K562 (cell line): ENCODE results near the gene PGAM2. TPM values are rescaled to one million over a fixed set of nuclear protein-coding genes. Genes with fewer than 3 reads are reported as not detected.

Experiments
- ARID1B ChIP-seq: fragments of 450-650 bp; IDR thresholded peaks from 2 replicates; pipeline ENCODE4 v1.6.1; 2016; ENCODE audit warnings: antibody characterized with exemption, mild to moderate bottlenecking, inconsistent platforms
- ARID4B ChIP-seq: sonication (generic); formaldehyde crosslinking; IDR thresholded peaks from 2 replicates; pipeline ENCODE4 v1.8.0; 2022; ENCODE audit warnings: mild to moderate bottlenecking, missing genetic modification reagents
- HBP1 ChIP-seq: fragments of 450-650 bp; formaldehyde crosslinking; IDR thresholded peaks from 2 replicates; pipeline ENCODE4 v1.4.0; 2022; ENCODE audit warnings: missing genetic modification characterization
- MAX ChIP-seq: sonication (generic); formaldehyde crosslinking; IDR thresholded peaks from 2 replicates; pipeline ENCODE4 v1.9.0; 2022; ENCODE audit warnings: mild to moderate bottlenecking, missing genetic modification reagents
- MNT ChIP-seq, 2 experiments: fragments of 450-650 bp; conservative IDR thresholded peaks; 2 replicates each; pipeline ENCODE4 v1.6.1; 2017; ENCODE audit warnings: mild to moderate bottlenecking in 2 of 2, moderate library complexity in 2 of 2
- MXI1 ChIP-seq: IDR thresholded peaks from 2 replicates; pipeline ENCODE4 v1.6.1; 2011; ENCODE audit warnings: low read depth, mild to moderate bottlenecking, improper control_type of control experiment, low read length
- OTX1 ChIP-seq: fragments of 450-650 bp; formaldehyde crosslinking; IDR thresholded peaks from 2 replicates; pipeline ENCODE4 v1.4.0; 2022; ENCODE audit warnings: mild to moderate bottlenecking
- SP1 ChIP-seq: sonication (generic); formaldehyde crosslinking; IDR thresholded peaks from 2 replicates; pipeline ENCODE4 v1.8.1; 2022; ENCODE audit warnings: mild to moderate bottlenecking, missing genetic modification reagents
- TFAP4 ChIP-seq: sonication (generic); formaldehyde crosslinking; IDR thresholded peaks from 2 replicates; pipeline ENCODE4 v1.8.0; 2022; ENCODE audit warnings: missing genetic modification reagents, mild to moderate bottlenecking, moderate library complexity, borderline replicate concordance
- THRB ChIP-seq: fragments of 450-650 bp; formaldehyde crosslinking; conservative IDR thresholded peaks from 2 replicates; pipeline ENCODE4 v1.4.0; 2022; ENCODE audit warnings: mild to moderate bottlenecking, missing genetic modification characterization
- polyA plus RNA-seq, 8 experiments: library from polyadenylated mRNA; depleted of rRNA in 4 of 8; stranded (reverse) in 5 of 8; unstranded in 3 of 8; fragments of >200 nt; fragmentation: Nextera tagmentation in 2 of 8; fragmentation: Illumina TruSeq in 1 of 8; extraction: Ambion mirVana in 2 of 8; extraction: Trizol in 1 of 8; gene quantifications; 2 replicates each; pipeline versions ENCODE4 v1.2.1 to v1.2.3, GENCODE V29; 2011 to 2014; ENCODE audit warnings: inconsistent platforms in 1 of 8, missing spikeins in 1 of 8
- total RNA-seq, 7 experiments: library from RNA; depleted of rRNA in 6 of 7; stranded (reverse); fragments of >200 nt in 6 of 7; fragmentation: Illumina TruSeq in 2 of 7; extraction: Trizol in 2 of 7; gene quantifications; 2 replicates each; pipeline versions ENCODE4 v1.2.1 to v1.2.3, GENCODE V29; 2011 to 2021; ENCODE audit warnings: low replicate concordance in 1 of 7

The PGAM2 gene
- total and polyA plus RNA-seq, 9 of the 15 experiments (the other 6 are each of a cell fraction or from before 2014, with no cell fraction given), result not detected

- TF ChIP-seq ARID1B (0 out of 2 replicates have a peak, but pooled peaks have one; percentile 23), THRB (0 out of 2 replicates have a peak, but pooled peaks have one; percentile 39), MNT (conservative IDR thresholded peaks at IDR 0.05) (peak; percentile 96 to 99), ARID4B (CRISPR knock-in tag) (peak; percentile 87), SP1 (peak; percentile 43; the same call in 1 of the 2 replicates), OTX1 (CRISPR knock-in tag) (peak; percentile 79), MAX (CRISPR knock-in tag) (peak; percentile 77), HBP1 (CRISPR knock-in tag) (0 out of 2 replicates have a peak, but pooled peaks have one; percentile 48), TFAP4 (CRISPR knock-in tag) (peak; percentile 92), MXI1 (peak; percentile 24; the same call in 1 of the 2 replicates)
Measured at GRCh38 chr7:44038961-44039558, 26.3 kb downstream of the PGAM2 start (continued).
